Astrocyte (in vitro differentiated cells and primary cell): ENCODE data around the gene SCAPER.

ENCODE experiments used
- EZH2 ChIP-seq: IDR thresholded peaks from 2 replicates; pipeline ENCODE4 v1.6.1; 2012; ENCODE audit warnings: mild to moderate bottlenecking, low read length, inconsistent platforms; ENCODE audit not compliant: insufficient read depth
- TF ChIP-seq, protein P1 (sequence below): IDR thresholded peaks from 2 replicates; pipeline ENCODE4 v1.5.1; 2011; ENCODE audit warnings: low read depth, mild to moderate bottlenecking, inconsistent platforms, low read length, moderate library complexity; ENCODE audit not compliant: insufficient read depth

DNA sequence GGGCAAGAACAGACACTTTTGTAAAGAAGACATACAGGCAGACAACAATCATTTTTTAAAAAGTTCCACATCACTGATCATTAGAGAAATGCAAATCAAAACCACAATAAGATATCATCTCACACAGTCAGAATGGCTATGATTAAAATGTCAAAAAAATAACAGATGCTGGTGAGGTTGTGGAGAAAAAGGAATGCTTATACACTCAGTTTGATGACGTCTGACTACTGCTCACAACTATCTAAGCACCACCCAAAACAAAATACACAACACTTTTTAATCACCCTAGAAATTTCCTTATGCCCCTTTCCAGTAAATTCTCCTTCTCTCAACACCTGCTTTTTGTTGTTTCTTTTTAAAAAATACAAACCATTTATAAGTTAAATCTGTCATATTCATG is 339.8 kb downstream of the SCAPER start:
- TF ChIP-seq, protein P1, sequence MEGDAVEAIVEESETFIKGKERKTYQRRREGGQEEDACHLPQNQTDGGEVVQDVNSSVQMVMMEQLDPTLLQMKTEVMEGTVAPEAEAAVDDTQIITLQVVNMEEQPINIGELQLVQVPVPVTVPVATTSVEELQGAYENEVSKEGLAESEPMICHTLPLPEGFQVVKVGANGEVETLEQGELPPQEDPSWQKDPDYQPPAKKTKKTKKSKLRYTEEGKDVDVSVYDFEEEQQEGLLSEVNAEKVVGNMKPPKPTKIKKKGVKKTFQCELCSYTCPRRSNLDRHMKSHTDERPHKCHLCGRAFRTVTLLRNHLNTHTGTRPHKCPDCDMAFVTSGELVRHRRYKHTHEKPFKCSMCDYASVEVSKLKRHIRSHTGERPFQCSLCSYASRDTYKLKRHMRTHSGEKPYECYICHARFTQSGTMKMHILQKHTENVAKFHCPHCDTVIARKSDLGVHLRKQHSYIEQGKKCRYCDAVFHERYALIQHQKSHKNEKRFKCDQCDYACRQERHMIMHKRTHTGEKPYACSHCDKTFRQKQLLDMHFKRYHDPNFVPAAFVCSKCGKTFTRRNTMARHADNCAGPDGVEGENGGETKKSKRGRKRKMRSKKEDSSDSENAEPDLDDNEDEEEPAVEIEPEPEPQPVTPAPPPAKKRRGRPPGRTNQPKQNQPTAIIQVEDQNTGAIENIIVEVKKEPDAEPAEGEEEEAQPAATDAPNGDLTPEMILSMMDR: no peak
- no peak for TF ChIP-seq EZH2
